Right atrium auricular region (tissue), 2 donors: Measurements from ENCODE around the gene RETN. TPM values are rescaled to one million over a fixed set of nuclear protein-coding genes. Genes with fewer than 3 reads are reported as not detected.
A peak's percentile ranks its signal among the peaks of the same experiment; 100 is the strongest.

Experiments used
- DNase-seq: peaks from one replicate; pipeline ENCODE4 v3.0.0-alpha.2; 2019; ENCODE audit warnings: low spot score
- H3K27ac ChIP-seq, 2 donors: fragments of 200-600 bp; sonication (generic); 1 replicate in 1 of 2; 2 replicates in 1 of 2; pipeline ENCODE4 v1.5.1; 2016 to 2019
- H3K27me3 ChIP-seq, 2 donors: fragments of 200-600 bp; sonication (generic); one replicate each; pipeline versions ENCODE4 v1.5.1 to v1.6.0; 2017 to 2019
- H3K36me3 ChIP-seq: fragments of 200-600 bp; sonication (generic); one replicate; pipeline ENCODE4 v1.5.1; 2016
- H3K4me1 ChIP-seq, 2 donors: fragments of 200-600 bp; sonication (generic); one replicate each; pipeline versions ENCODE4 v1.5.1 to v1.6.0; 2017 to 2019
- H3K4me3 ChIP-seq, 2 donors: fragments of 200-600 bp; sonication (generic); 1 replicate in 1 of 2; 2 replicates in 1 of 2; pipeline ENCODE4 v1.5.1; 2017 to 2019; ENCODE audit warnings: mild to moderate bottlenecking in 1 of 2, moderate library complexity in 1 of 2
- H3K9me3 ChIP-seq, 2 donors: fragments of 200-600 bp; sonication (generic); one replicate each; pipeline ENCODE4 v1.5.1; 2019
- total RNA-seq, 2 donors: library from RNA; depleted of rRNA; stranded (reverse); fragments of >200 nt; gene quantifications; one replicate each; pipeline ENCODE4 v1.1.0, GENCODE V29; 2016
- TF ChIP-seq, protein P1 (sequence below), 2 donors: fragments of 200-600 bp; sonication (generic); IDR thresholded peaks; one replicate each; pipeline ENCODE4 v1.5.1; 2019; ENCODE audit warnings: antibody characterized with exemption in 2 of 2

The RETN gene
- total RNA-seq, 2 donors from 2014 or later, result not detected

DNA sequence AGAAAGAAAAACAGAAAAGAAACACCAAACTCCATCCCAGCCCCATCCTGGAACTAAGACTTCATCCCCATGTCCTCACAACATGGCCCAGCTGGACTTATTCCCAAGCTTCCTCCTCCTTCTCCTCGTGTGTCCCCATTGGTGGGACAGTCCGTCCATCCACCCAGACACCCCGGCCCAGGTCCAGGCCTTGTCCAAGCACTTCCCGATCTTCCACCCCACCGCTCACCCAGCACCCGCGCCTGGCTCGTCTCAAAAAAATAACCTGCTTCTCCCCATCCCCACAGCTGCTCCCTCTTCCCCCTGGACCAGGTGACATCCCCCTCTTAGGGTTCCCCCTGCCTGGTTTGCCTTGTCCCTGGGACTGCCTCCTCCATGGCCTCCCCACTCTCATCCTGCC, 34.5 kb downstream of the RETN start:
- Histone ChIP-seq H3K9me3 (no peaks in the 10 kb centered on the region), H3K27me3 (no peaks in the 10 kb centered on the region), H3K27ac (no peak overlapping the region), H3K4me3 (no peak overlapping the region), H3K4me1 (no peaks in the 10 kb centered on the region), H3K36me3 (no peaks in the 10 kb centered on the region)
- DNase-seq, result no peak
- TF ChIP-seq, protein P1, sequence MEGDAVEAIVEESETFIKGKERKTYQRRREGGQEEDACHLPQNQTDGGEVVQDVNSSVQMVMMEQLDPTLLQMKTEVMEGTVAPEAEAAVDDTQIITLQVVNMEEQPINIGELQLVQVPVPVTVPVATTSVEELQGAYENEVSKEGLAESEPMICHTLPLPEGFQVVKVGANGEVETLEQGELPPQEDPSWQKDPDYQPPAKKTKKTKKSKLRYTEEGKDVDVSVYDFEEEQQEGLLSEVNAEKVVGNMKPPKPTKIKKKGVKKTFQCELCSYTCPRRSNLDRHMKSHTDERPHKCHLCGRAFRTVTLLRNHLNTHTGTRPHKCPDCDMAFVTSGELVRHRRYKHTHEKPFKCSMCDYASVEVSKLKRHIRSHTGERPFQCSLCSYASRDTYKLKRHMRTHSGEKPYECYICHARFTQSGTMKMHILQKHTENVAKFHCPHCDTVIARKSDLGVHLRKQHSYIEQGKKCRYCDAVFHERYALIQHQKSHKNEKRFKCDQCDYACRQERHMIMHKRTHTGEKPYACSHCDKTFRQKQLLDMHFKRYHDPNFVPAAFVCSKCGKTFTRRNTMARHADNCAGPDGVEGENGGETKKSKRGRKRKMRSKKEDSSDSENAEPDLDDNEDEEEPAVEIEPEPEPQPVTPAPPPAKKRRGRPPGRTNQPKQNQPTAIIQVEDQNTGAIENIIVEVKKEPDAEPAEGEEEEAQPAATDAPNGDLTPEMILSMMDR (IDR thresholded peaks at IDR 0.05), result no peak

DNA sequence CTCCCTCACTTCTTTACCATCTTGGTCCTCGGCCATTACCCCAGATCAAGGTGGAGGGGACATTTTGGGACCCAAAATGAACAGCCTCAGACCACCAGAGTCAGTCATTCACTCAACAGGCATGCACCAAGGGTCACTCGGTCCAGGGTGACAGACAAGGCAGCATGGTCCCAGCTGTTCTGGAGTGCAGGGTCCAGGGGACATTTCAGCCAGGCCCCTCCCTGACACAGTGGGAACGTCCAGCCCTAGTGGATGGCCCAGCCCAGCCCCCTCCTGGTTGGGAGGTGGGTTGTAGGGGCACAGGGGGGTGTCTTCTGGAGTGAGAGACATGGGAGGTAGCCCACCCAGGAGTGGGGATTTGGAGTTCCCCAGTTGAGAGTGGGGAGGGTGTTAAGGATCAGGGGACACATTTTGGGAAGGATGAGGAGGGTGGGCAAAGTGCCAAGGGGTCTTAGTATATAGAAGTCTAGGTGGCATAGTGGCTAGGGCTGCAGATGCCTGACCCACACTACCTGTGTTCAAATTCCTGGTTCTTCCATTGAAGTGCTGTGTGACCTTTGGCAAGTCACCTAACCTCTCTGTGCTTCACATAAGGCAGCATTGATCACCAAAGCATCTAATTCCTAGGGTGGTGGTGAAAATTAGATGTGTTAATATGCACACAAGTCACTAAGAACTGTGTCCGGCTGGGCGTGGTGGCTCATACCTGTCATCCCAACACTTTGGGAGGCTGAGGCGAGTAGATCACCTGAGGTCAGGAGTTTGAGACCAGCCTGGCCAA, 35.6 kb downstream of the RETN start:
- Histone ChIP-seq H3K4me3 (no peak overlapping the region), H3K27ac (no peak overlapping the region), H3K4me1 (no peaks in the 10 kb centered on the region), H3K9me3 (no peaks in the 10 kb centered on the region), H3K36me3 (no peaks in the 10 kb centered on the region), H3K27me3 (no peaks in the 10 kb centered on the region)
- no peak for DNase-seq
- TF ChIP-seq, protein P1 (IDR thresholded peaks at IDR 0.05), result no peak

DNA sequence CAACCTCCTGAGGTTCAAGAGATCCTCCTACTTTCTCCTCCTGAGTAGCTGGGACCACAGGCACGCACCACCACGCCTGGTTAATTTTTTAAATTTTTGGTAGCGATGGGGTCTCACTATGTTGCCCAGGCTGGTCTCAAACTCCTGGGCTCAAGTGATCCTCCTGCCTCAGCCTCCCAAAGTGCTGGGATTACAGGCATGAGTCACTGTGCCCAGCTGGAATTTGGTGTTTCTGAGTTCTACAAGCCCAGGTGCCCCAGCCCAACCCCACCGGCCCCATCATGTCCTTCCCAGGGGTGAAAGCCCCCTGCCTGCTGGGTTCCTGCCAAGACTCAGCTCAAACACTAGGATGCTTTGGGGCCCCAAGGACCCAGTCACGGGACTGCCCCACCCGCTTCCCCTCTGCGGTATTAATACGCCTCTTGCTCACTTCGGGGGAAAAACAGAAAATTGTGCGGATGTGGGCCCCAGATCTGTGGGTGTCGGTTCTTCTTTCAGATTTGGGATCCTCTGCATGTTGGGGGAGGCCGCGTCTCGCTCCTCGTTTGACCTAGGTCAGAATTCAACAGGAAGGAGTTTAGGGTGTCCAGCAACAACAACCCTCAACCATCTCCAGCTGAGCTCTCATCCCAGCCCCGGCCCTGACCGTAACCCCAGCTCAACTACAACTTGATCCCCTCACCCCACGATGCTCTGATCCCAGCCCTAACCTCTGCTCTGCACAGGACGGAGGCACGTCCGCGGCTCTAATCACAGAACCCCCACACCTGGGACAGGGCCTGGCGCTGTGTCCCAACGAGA, 36.7 kb downstream of the RETN start:
- Histone ChIP-seq H3K4me3 (no peak overlapping the region), H3K27me3 (no peaks in the 10 kb centered on the region), H3K4me1 (no peaks in the 10 kb centered on the region), H3K9me3 (no peaks in the 10 kb centered on the region), H3K27ac (peak overlapping the region in 1 of 2 donors; percentile 16), H3K36me3 (no peaks in the 10 kb centered on the region)
- DNase-seq, result peak; percentile 64
- TF ChIP-seq, protein P1 (IDR thresholded peaks at IDR 0.05), result no peak

DNA sequence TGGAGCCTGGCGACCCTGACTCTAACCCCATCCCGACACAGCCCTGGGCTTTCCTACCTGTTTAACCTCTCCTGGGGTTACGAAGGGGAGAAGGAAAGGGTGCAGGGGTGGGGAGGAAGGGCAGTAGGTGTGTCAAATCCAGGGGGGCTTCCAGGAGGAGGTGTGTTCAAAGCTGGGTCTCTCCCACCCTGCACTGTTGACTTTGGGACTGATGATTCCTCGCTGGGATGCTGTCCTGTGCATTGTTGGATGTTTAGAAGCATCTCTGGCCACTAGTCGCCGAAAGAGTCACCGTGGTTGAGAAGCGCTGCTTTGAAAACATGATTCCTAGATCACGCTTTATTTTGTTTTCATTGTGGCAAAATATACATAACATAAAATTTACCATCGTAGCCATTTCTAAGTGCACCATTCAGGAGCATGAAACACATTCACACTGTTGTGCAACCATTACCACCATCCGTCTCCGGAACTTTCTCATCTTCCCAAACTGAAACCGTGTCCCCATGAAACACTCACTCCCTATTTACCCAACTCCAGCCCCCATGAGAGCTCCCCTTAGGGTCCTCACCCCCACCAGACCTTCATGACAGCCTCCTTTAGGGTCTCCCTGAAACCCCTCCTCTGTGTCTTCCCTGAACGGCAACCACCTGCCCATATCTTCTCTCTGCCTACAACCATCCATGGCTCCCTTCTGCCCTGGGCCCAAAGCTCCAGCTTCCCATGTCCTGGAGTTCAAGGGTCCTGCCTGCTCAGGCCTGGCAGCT, 37.5 kb downstream of the RETN start:
- no peaks in the 10 kb centered on the region for H3K27me3 ChIP-seq
- TF ChIP-seq, protein P1 (IDR thresholded peaks at IDR 0.05), result no peak
- H3K27ac ChIP-seq, result peak overlapping the region in 1 of 2 donors; percentile 42
- no peaks in the 10 kb centered on the region for H3K4me1 ChIP-seq
- H3K36me3 ChIP-seq, result no peaks in the 10 kb centered on the region
- no peaks in the 10 kb centered on the region for H3K9me3 ChIP-seq
- no peak overlapping the region for H3K4me3 ChIP-seq
- DNase-seq, result no peak

DNA sequence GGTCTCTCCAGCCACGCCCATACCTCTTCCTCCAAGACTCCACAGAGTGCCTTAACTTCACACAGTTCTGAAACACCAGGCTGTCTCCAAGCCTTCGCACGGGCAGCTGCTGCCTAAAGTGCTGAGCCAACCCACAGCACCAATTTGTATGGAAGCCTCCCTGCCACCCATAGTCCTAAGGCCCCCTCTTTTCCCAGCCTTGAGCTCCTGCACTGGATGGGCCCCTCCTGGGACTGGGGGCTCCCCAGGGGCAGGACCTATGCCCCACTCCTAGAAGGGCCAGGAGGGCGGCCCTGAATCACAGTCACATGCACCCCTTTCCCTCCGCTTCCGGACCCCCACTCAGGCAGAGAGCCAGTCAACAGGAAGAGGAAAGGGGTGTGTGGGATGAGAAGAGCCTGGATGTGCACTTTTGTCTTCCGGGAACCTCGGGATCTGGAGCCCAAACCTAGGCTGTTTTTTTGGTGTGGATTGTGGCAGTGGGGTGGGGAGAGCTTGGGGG, 38.2 kb downstream of the RETN start:
- H3K9me3 ChIP-seq, result no peaks in the 10 kb centered on the region
- no peak for DNase-seq
- H3K36me3 ChIP-seq, result no peaks in the 10 kb centered on the region
- H3K27me3 ChIP-seq, result no peaks in the 10 kb centered on the region
- H3K4me1 ChIP-seq, result no peaks in the 10 kb centered on the region
- peak overlapping the region in 1 of 2 donors; percentile 42 for H3K27ac ChIP-seq
- no peak overlapping the region for H3K4me3 ChIP-seq
- TF ChIP-seq, protein P1 (IDR thresholded peaks at IDR 0.05), result no peak
